HCT116 (cell line): ENCODE data around the gene LSMEM2.

ENCODE experiments used
- POLR2A ChIP-seq: IDR thresholded peaks from 2 replicates; pipeline ENCODE4 v1.7.0; 2011; ENCODE audit warnings: borderline replicate concordance; ENCODE audit not compliant: insufficient read depth, insufficient read length; ENCODE audit errors: extremely low read depth
- POLR2AphosphoS5 ChIP-seq: IDR thresholded peaks from 2 replicates; pipeline ENCODE4 v1.6.1; 2011; ENCODE audit warnings: mild to moderate bottlenecking, low read depth, low read length, moderate library complexity
- RAD21 ChIP-seq: IDR thresholded peaks from 2 replicates; pipeline ENCODE4 v1.6.1; 2012; ENCODE audit warnings: low read depth, mild to moderate bottlenecking
- SP1 ChIP-seq: IDR thresholded peaks from 2 replicates; pipeline ENCODE4 v1.6.1; 2012; ENCODE audit warnings: low read depth
- YY1 ChIP-seq: IDR thresholded peaks from 2 replicates; pipeline ENCODE4 v1.6.1; 2011; ENCODE audit warnings: low read length, low read depth, moderate library complexity, mild to moderate bottlenecking; ENCODE audit not compliant: insufficient replicate concordance; ENCODE audit errors: extremely low read depth
- ZNF274 ChIP-seq: fragments of 200-500 bp; sonication (Bioruptor generic); IDR thresholded peaks from 2 replicates; pipeline ENCODE4 v1.6.1; 2014; ENCODE audit warnings: mild to moderate bottlenecking, low read depth, low read length, inconsistent platforms
- TF ChIP-seq, protein P1 (sequence below), 3 experiments: fragments of 200-600 bp in 1 of 3; sonication (generic) in 1 of 3; IDR thresholded peaks in 2 of 3; conservative IDR thresholded peaks in 1 of 3; 2 replicates each; pipeline ENCODE4 v1.5.1; 2012 to 2017; ENCODE audit warnings: low read depth in 2 of 3, low read length in 2 of 3, antibody characterized with exemption in 1 of 3, borderline replicate concordance in 1 of 3, control low read depth in 1 of 3, mild to moderate bottlenecking in 1 of 3, mixed read lengths in 1 of 3, mixed run types in 1 of 3, moderate library complexity in 1 of 3; ENCODE audit not compliant: insufficient read depth in 1 of 3
- TF ChIP-seq, protein P2 (sequence below): IDR thresholded peaks from 2 replicates; pipeline ENCODE4 v1.6.1; 2011; ENCODE audit warnings: mild to moderate bottlenecking, low read length, moderate library complexity; ENCODE audit not compliant: insufficient replicate concordance; ENCODE audit errors: extremely low read depth
- TF ChIP-seq, protein P3 (sequence below): IDR thresholded peaks from 2 replicates; pipeline ENCODE4 v1.6.1; 2012

DNA sequence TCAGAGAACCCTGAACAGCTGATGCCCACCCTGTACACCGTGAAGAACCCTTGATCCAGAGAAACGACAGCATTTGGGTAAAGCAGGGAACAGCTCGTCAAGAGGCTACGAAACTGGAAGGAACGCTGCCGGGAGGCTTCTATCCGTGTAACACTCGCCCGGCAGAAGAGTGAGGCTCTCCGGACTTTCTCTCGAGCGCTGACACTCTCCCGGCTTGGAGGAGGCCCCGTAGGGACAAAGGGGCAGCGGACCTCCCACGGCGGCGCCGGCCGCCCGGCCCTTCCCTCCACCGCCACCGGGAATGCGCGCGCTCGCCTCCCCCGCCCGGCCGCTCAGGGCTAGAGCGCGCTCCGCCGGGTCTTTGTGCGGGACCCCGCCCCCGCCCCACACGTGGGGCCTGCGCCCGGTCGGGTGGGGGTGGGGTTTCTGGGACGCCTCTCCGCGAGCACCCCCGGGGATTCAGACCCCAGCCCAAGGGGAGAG, 42.0 kb downstream of the LSMEM2 start:
- TF ChIP-seq, protein P1, sequence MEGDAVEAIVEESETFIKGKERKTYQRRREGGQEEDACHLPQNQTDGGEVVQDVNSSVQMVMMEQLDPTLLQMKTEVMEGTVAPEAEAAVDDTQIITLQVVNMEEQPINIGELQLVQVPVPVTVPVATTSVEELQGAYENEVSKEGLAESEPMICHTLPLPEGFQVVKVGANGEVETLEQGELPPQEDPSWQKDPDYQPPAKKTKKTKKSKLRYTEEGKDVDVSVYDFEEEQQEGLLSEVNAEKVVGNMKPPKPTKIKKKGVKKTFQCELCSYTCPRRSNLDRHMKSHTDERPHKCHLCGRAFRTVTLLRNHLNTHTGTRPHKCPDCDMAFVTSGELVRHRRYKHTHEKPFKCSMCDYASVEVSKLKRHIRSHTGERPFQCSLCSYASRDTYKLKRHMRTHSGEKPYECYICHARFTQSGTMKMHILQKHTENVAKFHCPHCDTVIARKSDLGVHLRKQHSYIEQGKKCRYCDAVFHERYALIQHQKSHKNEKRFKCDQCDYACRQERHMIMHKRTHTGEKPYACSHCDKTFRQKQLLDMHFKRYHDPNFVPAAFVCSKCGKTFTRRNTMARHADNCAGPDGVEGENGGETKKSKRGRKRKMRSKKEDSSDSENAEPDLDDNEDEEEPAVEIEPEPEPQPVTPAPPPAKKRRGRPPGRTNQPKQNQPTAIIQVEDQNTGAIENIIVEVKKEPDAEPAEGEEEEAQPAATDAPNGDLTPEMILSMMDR (IDR thresholded peaks at IDR 0.05 in 2 of 3, conservative IDR thresholded peaks at IDR 0.05 in 1 of 3; ENCODE audit: borderline replicate concordance in 1 of 3, insufficient read depth in 1 of 3, low read depth in 2 of 3, low read length in 2 of 3), result no peak
- TF ChIP-seq ZNF274, result no peak
- TF ChIP-seq, protein P2, sequence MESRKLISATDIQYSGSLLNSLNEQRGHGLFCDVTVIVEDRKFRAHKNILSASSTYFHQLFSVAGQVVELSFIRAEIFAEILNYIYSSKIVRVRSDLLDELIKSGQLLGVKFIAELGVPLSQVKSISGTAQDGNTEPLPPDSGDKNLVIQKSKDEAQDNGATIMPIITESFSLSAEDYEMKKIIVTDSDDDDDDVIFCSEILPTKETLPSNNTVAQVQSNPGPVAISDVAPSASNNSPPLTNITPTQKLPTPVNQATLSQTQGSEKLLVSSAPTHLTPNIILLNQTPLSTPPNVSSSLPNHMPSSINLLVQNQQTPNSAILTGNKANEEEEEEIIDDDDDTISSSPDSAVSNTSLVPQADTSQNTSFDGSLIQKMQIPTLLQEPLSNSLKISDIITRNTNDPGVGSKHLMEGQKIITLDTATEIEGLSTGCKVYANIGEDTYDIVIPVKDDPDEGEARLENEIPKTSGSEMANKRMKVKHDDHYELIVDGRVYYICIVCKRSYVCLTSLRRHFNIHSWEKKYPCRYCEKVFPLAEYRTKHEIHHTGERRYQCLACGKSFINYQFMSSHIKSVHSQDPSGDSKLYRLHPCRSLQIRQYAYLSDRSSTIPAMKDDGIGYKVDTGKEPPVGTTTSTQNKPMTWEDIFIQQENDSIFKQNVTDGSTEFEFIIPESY, result no peak
- no peak for TF ChIP-seq POLR2A
- no peak for TF ChIP-seq SP1
- no peak for TF ChIP-seq RAD21
- TF ChIP-seq YY1, result no peak
- TF ChIP-seq POLR2AphosphoS5, result no peak; the same call in 1 of the 2 replicates
- TF ChIP-seq, protein P3, sequence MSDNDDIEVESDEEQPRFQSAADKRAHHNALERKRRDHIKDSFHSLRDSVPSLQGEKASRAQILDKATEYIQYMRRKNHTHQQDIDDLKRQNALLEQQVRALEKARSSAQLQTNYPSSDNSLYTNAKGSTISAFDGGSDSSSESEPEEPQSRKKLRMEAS, result no peak
